ENCODE data around the gene KRTAP10-3.
A peak's percentile ranks its signal among the peaks of the same experiment; 100 is the strongest.

Gene KRTAP10-3

DNA sequence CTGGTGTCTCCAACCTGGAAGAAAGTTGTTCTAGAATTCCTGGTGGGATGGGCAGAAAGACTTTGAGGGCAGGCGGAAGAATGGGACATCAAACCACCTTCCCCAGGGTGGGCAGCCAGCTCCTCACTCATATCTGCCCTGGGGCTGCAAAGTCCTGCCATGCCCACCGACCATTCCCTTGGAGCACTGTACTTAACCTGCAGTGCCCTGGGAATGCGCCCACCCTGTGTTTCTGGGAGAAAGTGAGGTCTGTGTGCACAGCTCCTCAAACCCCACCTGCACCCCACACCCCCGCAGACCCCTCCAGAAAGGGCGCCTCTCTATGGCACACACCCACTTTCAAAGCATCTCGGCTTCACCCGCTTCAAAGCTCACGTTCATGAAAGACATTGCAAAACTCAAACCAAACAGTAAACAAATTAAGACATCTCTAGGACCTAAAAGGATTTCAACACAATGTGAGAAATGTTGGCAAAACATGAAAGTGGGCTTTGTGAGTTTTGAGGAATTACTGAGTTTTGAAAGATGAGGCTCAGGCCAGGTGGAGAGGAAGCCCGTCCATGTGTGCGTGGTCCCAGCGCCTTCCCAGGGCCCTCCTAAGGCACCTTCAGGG lies 43.7 kb downstream of the KRTAP10-3 start:
- DNase-seq, result no peak

DNA sequence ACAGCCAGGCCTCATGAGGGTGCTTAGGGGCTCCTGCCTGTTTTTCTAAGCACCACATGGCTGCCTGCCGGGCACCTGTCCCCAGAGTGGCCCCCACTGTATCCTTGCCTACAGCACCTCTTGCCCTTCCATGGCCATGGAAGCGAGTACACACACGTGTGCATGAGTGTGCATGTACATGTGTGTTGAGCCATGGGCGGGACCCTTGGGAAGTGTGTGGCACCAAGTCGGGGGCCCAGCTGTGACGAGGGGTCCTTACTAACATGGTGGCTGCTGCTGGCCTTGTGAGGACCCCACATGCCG lies 44.4 kb downstream of the KRTAP10-3 start:
- no peak for DNase-seq

DNA sequence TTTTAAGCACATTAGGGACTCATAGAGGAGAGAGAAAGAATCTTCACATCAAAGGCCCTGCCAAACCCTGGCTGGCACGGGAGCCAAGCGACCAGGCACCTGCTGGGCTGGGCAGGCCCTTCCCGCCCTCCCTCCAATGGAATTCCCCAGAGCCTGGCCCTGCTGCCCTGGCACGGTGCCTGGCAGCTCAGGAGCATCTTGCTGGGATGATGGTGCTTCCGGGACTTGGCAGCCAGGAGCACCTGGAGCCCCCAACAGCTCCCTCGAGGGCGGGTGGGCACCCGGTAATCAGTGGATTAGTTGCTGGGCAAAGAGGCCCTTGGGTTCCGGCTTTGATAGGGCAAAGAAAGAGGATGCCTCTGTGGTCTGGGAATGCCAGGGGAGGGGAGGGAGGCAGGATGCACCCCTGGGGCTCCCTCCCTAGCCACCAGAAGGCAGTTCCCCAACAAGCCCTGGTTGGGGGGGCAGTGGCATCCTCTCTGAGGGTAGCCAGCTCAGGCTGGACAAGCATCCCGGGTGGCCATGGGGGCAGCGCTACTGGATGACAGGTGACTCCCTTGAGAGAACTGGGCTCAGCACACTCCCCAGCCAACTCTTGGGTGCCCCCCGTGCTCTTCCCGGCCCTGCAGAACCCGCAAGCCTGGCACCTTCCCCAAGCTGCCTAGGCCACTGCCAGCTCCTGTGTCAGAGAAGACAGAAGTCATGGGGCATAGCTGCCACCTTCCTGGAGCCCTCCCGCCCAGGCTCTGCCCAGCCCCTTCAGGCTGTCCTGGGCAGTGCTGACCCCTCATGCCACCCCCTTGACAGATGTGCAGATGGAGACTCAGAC lies 45.0 kb downstream of the KRTAP10-3 start:
- DNase-seq, result no peak

DNA sequence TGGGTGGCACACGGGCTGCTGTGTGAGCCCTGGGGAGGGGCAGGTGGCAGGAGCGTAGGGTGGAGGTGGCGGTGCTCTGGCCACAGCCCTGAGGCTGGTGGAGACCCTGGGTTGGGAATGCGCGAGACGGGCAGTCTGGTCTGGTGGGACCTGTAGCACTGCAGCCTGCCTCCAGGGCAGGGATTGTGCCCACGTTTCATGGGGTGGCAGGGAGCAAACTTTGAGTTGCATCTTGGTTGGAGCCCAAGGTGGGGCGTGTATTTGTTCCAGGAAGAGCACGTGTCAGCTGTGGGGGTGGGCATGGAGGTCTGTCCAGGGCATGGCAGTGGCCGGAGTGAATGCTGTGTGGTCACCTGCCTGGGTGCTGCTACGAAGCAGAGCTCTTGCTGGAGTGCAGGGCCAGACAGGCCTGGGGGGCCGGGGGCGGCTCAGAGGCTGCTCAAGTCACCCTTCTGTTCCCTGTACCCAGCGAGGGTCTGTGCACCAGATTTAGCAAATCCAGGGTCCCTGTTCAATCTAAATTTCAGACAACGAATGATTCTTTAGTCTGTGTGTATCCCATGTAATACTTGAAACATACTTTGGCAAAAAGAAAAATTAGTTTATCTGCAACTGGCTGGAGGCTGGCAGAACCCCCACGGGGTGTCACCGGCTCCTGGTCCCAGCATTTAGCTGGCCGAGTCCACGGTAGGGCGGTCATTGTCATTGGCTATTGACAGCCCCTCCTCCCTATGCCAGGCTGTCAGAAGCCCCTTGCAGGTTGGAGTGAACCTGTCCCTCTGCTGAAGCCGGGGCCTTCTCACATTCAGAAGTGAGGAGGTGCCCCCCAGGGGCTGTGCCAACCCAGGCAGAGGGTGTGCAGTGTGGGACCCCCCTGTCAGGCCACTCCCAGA lies 45.9 kb downstream of the KRTAP10-3 start:
- DNase-seq, result no peak

DNA sequence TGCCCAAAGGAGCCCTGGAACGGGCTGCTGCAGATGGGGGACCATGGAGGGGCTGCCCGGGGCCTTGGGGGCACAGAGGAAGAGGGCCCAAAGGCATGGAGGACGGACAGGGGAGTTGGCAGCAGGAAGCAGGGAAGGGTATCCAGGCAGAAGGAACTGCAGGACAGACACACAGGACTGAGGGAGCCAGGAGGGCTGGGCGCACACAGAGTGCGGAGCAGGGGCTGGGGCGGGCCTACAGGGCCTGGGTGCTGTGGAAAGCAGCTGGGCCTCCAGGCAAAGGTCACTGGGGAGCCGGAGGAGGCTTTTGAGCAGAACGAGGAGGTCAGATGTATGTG lies 46.7 kb downstream of the KRTAP10-3 start:
- no peak for DNase-seq

DNA sequence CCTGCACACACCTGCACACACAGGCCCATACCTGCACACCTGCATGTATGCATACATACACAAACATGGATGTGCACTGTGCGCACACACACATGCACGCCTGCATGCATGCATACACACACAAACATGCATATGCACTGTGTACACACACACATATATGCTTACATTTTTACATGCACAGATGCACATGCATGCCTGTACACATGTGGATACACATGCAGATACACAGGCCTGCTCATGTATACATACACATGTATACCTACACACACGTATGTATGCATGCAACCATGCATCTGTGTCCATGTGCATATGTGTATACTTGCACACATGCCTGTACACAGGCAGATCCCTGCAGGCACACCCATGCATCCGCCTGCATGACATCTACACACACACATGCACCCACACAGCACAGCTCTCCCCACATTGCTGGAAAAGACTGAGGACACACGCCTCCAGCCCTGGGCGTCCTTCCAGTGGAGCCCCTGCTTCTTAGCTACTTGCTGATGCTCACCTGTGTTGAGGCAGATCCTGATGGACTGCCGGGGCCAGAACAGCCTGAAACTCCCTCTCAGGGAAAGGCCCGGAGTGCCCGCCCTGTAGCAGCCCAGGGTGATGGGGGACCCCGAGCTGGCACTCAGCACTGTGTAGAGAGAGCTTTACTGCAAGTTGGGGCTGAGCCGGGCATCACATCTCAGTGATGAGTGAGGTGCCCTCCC lies 47.2 kb downstream of the KRTAP10-3 start:
- no peak for DNase-seq

DNA sequence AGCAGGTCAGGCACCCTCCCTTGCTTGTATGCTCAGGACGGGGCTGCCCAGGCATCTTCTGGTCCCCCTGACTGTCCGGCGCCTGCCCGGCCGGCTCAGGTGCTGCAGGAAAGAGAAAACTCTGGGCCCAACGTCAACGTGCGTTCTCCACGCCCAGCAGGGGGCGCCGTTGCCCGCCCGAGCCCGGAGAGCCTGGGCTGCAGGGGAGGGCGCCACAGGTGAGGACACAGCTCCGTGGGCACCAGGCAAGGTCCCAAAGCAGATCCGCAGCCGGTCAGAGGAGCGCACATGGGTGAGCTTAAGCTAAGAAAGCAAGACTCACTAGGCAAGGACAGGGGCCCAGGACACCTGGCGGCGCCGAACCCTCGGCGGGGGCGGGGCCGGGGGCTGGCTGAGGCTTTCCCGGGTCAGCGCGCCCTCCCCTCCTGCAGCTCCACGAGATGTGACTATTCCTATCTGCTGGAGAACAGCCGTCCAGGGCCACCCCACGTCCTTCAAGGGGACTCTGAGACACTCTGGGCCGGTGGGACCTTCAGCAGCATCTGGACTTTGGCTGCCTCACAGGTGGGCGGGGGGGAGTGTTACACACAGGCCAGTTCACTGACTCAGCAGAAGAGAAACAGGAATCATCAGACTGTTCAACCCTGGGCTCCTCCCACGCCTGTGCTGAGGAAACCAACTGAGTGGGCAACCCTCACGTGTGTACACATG lies 47.9 kb downstream of the KRTAP10-3 start:
- peak; percentile 76 for DNase-seq

DNA sequence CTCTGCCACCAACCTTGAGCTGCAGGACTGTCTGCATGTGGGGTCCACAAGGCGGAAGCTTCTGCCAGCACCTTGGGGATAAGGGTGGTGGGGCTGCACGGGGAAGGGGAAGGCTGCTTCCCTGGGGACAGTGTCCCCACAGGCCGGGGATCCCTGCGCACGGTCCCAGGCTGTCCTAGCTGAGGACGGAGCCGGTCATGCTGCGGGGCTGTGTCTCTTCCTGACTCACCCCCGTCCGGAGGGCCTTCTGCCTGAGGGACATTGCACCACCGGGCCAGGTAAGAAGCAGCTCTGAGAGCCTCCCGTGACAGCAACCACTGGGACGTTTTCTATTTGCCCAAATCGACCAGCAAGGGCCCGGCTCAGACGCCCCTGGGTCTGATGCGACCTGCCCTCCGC lies 48.5 kb downstream of the KRTAP10-3 start:
- no peak for DNase-seq

DNA sequence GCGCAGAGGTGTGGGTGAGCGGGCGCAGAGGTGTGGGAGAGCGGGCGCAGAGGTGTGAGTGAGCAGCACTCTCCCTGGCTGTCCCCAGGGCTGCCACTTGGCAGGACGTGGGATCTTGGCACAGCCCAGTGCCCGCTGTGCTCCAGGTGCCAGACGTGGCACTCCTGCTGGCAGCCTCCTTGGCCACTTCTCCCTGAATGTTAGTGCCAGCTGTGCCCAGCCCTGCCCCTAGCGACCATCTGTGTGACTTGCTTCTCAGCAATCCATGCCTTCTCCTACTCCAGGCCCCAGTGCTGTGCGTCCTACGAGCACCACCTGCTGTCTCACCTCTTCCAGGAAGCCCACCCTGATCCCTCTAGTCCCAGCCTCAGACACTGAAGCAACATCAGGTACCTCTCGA lies 49.1 kb downstream of the KRTAP10-3 start:
- no peak for DNase-seq

DNA sequence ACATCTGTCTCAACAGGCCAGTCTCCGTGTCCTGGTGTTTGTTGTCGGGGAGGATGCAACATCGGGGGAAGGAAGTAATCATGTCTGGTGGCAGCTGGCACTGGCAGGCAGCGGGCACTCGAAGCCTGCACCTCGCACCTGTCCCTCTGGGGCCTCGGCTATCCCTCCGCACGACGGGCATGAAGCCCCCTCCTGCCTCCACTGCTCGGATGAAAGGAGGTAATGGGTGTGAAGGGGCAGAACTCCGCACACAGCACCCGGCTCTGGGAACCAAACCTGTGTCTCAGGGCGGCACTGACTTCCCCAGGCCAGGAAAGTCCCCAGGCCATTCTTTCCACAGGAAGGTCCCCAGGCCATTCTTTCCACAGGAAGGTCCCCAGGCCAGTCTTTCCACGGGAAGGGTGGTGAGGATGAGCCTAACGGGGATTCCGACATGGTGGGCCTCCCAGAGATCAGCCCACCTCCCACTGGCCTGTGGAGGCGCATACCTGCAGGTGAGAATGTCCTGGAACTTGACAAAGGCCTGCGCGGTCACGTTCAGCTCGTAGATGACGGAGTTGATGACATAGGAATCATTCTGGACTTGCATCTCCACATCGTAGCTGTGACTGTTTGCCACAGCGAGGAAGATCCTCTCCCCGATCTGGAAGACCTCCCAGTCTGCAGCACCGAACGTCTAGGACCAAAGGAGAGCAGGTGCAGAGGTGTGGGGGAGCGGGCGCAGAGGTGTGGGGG lies 49.7 kb downstream of the KRTAP10-3 start:
- DNase-seq, result no peak

DNA sequence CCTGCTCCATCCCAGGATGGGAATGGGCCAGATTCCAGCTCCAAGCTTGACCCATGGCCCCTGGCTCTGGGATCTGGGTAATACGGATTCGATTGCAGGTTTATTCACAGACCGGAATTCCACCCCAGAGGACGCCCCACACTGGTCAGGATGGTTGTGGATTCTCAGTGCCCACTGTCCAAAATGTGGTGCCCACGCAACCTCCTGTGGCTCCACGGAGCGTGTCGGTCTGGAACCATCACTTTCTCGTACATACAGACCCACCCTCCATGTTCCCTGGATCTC lies 50.2 kb downstream of the KRTAP10-3 start:
- DNase-seq, result no peak
